Breast epithelium (tissue), 4 donors: Measurements from ENCODE around the gene HILPDA. TPM values are rescaled to one million over a fixed set of nuclear protein-coding genes. Genes with fewer than 3 reads are reported as not detected.

ENCODE experiments used
- DNase-seq, 2 donors: peaks; one replicate each; pipeline ENCODE4 v3.0.0-alpha.2; 2019; ENCODE audit warnings: low spot score in 2 of 2
- H3K27ac ChIP-seq, 2 donors: fragments of 200-600 bp; sonication (generic) in 1 of 2; one replicate each; pipeline ENCODE4 v1.5.1; 2016 to 2019; ENCODE audit warnings: mild to moderate bottlenecking in 1 of 2
- H3K27me3 ChIP-seq, 2 donors: fragments of 200-600 bp; sonication (generic) in 1 of 2; one replicate each; pipeline versions ENCODE4 v1.5.1 to v1.6.0; 2017 to 2019; ENCODE audit warnings: control low read depth in 1 of 2, mild to moderate bottlenecking in 1 of 2
- H3K36me3 ChIP-seq: fragments of 200-600 bp; one replicate; pipeline ENCODE4 v1.5.1; 2019
- H3K4me1 ChIP-seq, 2 donors: fragments of 200-600 bp; sonication (generic); one replicate each; pipeline ENCODE4 v1.5.1; 2016 to 2019; ENCODE audit warnings: control low read depth in 1 of 2
- H3K4me3 ChIP-seq, 3 donors: fragments of 200-600 bp; sonication (generic); 1 replicate in 2 of 3; 2 replicates in 1 of 3; pipeline ENCODE4 v1.5.1; 2016 to 2019; ENCODE audit warnings: mild to moderate bottlenecking in 3 of 3, moderate library complexity in 2 of 3
- H3K9me3 ChIP-seq, 2 donors: fragments of 200-600 bp; sonication (generic) in 1 of 2; one replicate each; pipeline ENCODE4 v1.5.1; 2016 to 2019; ENCODE audit warnings: control low read depth in 1 of 2
- POLR2A ChIP-seq: fragments of 450-650 bp; IDR thresholded peaks from one replicate; pipeline ENCODE4 v1.6.1; 2016; ENCODE audit warnings: antibody characterized with exemption, mild to moderate bottlenecking, moderate library complexity
- POLR2AphosphoS5 ChIP-seq, 3 donors: sonication (generic); formaldehyde crosslinking; IDR thresholded peaks; one replicate each; pipeline ENCODE4 v1.6.1; 2017; ENCODE audit warnings: antibody characterized with exemption in 3 of 3
- intact Hi-C: fragments of 100-400 bp; cut with DNase I; formaldehyde crosslinking; loops from one replicate; pipeline ENCODE4 v1.15.1; 2023; ENCODE audit warnings: low total_unique reads
- total RNA-seq, 3 donors: library from RNA; depleted of rRNA; stranded (reverse); fragments of >200 nt; gene quantifications; one replicate each; pipeline ENCODE4 v1.1.0, GENCODE V29; 2016
- TF ChIP-seq, protein P1 (sequence below), 3 donors: fragments of 450-650 bp; IDR thresholded peaks; one replicate each; pipeline ENCODE4 v1.5.1; 2016 to 2017; ENCODE audit warnings: antibody characterized with exemption in 3 of 3, mild to moderate bottlenecking in 3 of 3, moderate library complexity in 3 of 3

HILPDA gene
- total RNA-seq, 3 donors from 2014 or later, result 25.3 to 34.4 (median 27.7) TPM

- Histone ChIP-seq H3K9me3 (no peaks in the 10 kb centered on the region), H3K36me3 (no peaks in the 10 kb centered on the region), H3K27me3 (no peaks in the 10 kb centered on the region), H3K4me3 (peak overlapping the region; percentile 66 to 78 (median 67)), H3K4me1 (peaks cover 8 to 17% of the 10 kb centered on the region in 2 donors), H3K27ac (peak overlapping the region; percentile 90 to 94)
- intact Hi-C loops, result no loop called here
- DNase-seq, result no peak
- TF ChIP-seq, protein P1, sequence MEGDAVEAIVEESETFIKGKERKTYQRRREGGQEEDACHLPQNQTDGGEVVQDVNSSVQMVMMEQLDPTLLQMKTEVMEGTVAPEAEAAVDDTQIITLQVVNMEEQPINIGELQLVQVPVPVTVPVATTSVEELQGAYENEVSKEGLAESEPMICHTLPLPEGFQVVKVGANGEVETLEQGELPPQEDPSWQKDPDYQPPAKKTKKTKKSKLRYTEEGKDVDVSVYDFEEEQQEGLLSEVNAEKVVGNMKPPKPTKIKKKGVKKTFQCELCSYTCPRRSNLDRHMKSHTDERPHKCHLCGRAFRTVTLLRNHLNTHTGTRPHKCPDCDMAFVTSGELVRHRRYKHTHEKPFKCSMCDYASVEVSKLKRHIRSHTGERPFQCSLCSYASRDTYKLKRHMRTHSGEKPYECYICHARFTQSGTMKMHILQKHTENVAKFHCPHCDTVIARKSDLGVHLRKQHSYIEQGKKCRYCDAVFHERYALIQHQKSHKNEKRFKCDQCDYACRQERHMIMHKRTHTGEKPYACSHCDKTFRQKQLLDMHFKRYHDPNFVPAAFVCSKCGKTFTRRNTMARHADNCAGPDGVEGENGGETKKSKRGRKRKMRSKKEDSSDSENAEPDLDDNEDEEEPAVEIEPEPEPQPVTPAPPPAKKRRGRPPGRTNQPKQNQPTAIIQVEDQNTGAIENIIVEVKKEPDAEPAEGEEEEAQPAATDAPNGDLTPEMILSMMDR (IDR thresholded peaks at IDR 0.05), result no peak
- TF ChIP-seq POLR2A, result no peak
- no peak for TF ChIP-seq POLR2AphosphoS5 (IDR thresholded peaks at IDR 0.05)
Observed at GRCh38 chr7:128408709-128409595, 46.7 kb upstream of the HILPDA start.

DNA sequence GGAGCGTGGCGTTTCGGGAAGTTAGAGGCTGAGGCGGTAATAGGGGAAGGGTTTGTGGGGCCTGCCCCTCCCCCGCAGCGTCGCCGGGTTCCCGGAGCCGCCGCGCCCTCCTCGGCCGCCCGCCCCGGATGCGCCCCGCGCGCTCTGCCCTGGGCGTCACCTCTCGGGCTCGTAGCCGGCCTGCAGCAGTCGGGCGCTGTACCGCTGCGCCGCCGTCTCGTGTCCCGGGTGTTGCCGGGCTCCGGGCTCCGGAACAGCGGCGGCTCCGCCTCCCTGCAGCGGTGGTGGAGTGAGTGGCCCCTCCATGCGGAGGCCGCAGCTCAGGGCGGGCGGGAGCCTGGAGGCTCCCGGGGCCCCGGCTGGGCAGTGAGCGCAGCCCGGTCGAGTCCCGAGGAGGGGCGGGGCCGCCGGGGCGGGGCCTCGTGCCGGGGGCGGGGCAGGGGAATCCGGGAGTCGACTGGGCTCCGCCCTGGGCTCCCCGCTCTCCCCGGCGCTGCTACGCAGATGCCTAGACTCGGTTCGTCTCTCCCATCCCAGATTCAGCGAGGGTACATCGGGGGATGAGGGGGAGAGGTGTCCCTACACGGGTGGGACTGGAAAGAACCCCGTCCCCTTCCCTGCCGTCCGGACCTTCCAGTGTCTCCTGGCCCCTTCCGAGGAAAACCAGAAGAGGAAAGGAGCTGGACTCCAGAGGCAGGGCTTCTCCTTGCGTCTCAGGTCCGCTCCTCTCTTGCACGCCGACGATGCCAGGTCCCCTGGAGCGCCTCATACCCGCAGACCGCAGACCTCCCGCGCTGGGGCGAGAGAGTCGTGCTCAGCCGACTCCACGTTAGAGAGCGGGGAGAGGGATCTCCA lies 45.9 kb upstream of the HILPDA start, which contains the start of gene IMPDH1:
Gene IMPDH1, minus strand, starts transcription at position 387 of the 855 bp plus-strand sequence. Its CDS starts 81 bp downstream, at position 306.
- intact Hi-C loops, result no loop called here

GRCh38 chr7:128410451-128410753 lies 45.3 kb upstream of the HILPDA start:
- TF ChIP-seq POLR2AphosphoS5 (IDR thresholded peaks at IDR 0.05), result no peak
- no peak for TF ChIP-seq POLR2A
- TF ChIP-seq, protein P1 (IDR thresholded peaks at IDR 0.05), result no peak
- intact Hi-C loops, result no loop called here
- no peaks in the 10 kb centered on the region for H3K36me3 ChIP-seq
- peak overlapping the region; percentile 66 to 78 (median 67) for H3K4me3 ChIP-seq
- H3K27me3 ChIP-seq, result no peaks in the 10 kb centered on the region
- H3K9me3 ChIP-seq, result no peaks in the 10 kb centered on the region
- H3K27ac ChIP-seq, result peak overlapping the region; percentile 90 to 94
- no peak for DNase-seq
- peaks cover 6 to 8% of the 10 kb centered on the region in 2 donors for H3K4me1 ChIP-seq

More for the DNA sequence above, 45.9 kb upstream of the HILPDA start, which contains the start of gene IMPDH1:
- peak within 1 kb of the TSS; percentile 90 to 94 for H3K27ac ChIP-seq
- DNase-seq, result peak; percentile 83 to 92
- no peaks in the 10 kb centered on the region for H3K9me3 ChIP-seq
- no peak for TF ChIP-seq POLR2A
- TF ChIP-seq, protein P1 (IDR thresholded peaks at IDR 0.05), result no peak
- peak; percentile 34 to 69 (median 50) for TF ChIP-seq POLR2AphosphoS5 (IDR thresholded peaks at IDR 0.05)
- H3K4me1 ChIP-seq, result peaks cover 8% of the 10 kb centered on the region in 2 donors
- H3K27me3 ChIP-seq, result no peaks in the 10 kb centered on the region
- no peaks in the 10 kb centered on the region for H3K36me3 ChIP-seq
- H3K4me3 ChIP-seq, result peak within 1 kb of the TSS; percentile 66 to 78 (median 67)

DNA sequence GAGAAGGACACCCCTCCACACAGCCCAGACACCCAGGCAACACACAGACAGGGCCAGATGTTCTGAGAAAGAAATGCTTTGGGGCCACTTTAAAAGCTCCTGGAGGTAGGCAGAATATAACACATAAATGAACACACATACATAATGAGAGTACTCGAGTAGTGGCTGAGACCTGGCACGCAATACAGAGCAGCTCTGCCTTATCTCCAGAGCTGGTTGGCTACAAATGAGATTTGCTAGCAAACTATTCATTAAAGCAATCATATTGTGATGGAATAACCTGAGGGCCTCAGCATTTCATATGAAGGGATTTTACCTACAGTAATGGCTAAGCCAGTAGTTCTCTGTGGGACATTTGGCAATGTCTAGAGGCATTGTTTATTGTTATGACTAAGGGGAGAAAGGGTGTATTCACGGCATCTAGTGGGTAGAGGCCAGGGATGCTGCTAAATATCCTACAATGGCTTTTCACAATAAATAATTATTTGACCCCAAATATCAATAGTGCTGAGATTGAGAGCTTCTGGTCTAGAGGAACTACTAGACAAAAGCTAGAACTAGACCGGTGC lies 40.4 kb upstream of the HILPDA start:
- DNase-seq, result no peak
- H3K27me3 ChIP-seq, result no peaks in the 10 kb centered on the region
- no peak overlapping the region for H3K4me3 ChIP-seq
- intact Hi-C loops, result no loop called here
- H3K27ac ChIP-seq, result no peak overlapping the region
- no peaks in the 10 kb centered on the region for H3K36me3 ChIP-seq
- no peaks in the 10 kb centered on the region for H3K9me3 ChIP-seq
- no peaks in the 10 kb centered on the region for H3K4me1 ChIP-seq
- no peak for TF ChIP-seq POLR2A
- TF ChIP-seq POLR2AphosphoS5 (IDR thresholded peaks at IDR 0.05), result no peak
- TF ChIP-seq, protein P1 (IDR thresholded peaks at IDR 0.05), result no peak
